Cardiac septum (tissue), 1 donor: Measurements from ENCODE around the gene CERK. TPM values are rescaled to one million over a fixed set of nuclear protein-coding genes. Genes with fewer than 3 reads are reported as not detected.
"Not testable (repeated sequence)": the region's sequence is repeated elsewhere in the genome, so short reads cannot be mapped to it uniquely, and the experiment has no call there.

Experiments
- DNase-seq: peaks from one replicate; pipeline ENCODE4 v3.0.0-alpha.2; 2020; ENCODE audit warnings: low spot score
- intact Hi-C: fragments of 100-400 bp; cut with DNase I; formaldehyde crosslinking; loops from one replicate; pipeline ENCODE4 v1.14.0; 2022
- total RNA-seq: library from RNA; stranded (reverse); fragmentation: NEBNext Ultra II Directional; extraction: Animal tissue kit (Norgen Biotek cat#: 25700); gene quantifications from one replicate; pipeline ENCODE4 v1.2.1, GENCODE V29; 2021
- donor health status: DM: no; HTN: no; CAD: no.

Gene CERK
- total RNA-seq, 1 donor from 2014 or later = 60.0 TPM

- intact Hi-C loops = no loop called here
- DNase-seq = no peak
These were observed 79.8 kb downstream of the CERK start for GRCh38 chr22:46657996-46658947.

GRCh38 chr22:46657655-46657953 lies 80.4 kb downstream of the CERK start:
- intact Hi-C loops = no loop called here
- DNase-seq = no peak

- intact Hi-C loops = no loop called here
- DNase-seq = no peak
These were observed 81.0 kb downstream of the CERK start for GRCh38 chr22:46656856-46657654.

- DNase-seq = no peak
- intact Hi-C loops = no loop called here
These were observed 82.0 kb downstream of the CERK start for GRCh38 chr22:46655861-46656608.

GRCh38 chr22:46654927-46655595 lies 83.0 kb downstream of the CERK start:
- no peak for DNase-seq
- intact Hi-C loops = loop anchor here (5.0 kb wide), 1 partner anchor 32 kb away; no protein-coding TSS in a partner anchor

GRCh38 chr22:46654426-46654825 lies 83.6 kb downstream of the CERK start:
- no peak for DNase-seq
- intact Hi-C loops = loop anchor here (5.0 kb wide), 1 partner anchor 33 kb away; no protein-coding TSS in a partner anchor

GRCh38 chr22:46653596-46653995 lies 84.5 kb downstream of the CERK start:
- intact Hi-C loops = loop anchor here (5.0 kb wide), 1 partner anchor 34 kb away; no protein-coding TSS in a partner anchor
- DNase-seq = no peak

- intact Hi-C loops = loop anchor here (5.0 kb wide), 1 partner anchor 34 kb away; no protein-coding TSS in a partner anchor
These were observed 85.2 kb downstream of the CERK start for GRCh38 chr22:46652847-46653331.

GRCh38 chr22:46652081-46652846 lies 85.8 kb downstream of the CERK start:
- intact Hi-C loops = loop anchor here (5.0 kb wide), 1 partner anchor 35 kb away; no protein-coding TSS in a partner anchor

More at GRCh38 chr22:46652847-46653331, 85.2 kb downstream of the CERK start:
- no peak for DNase-seq

GRCh38 chr22:46651316-46651715 lies 86.7 kb downstream of the CERK start:
- intact Hi-C loops = loop anchor here (5.0 kb wide), 1 partner anchor 36 kb away; no protein-coding TSS in a partner anchor
- DNase-seq = no peak

More at GRCh38 chr22:46652081-46652846, 85.8 kb downstream of the CERK start:
- no peak for DNase-seq

GRCh38 chr22:46650078-46650810 lies 87.8 kb downstream of the CERK start:
- intact Hi-C loops = loop anchor here (5.0 kb wide), 1 partner anchor 37 kb away; no protein-coding TSS in a partner anchor
- no peak for DNase-seq

GRCh38 chr22:46649141-46650077 lies 88.6 kb downstream of the CERK start:
- intact Hi-C loops = loop anchor here (5.0 kb wide), 1 partner anchor 38 kb away; no protein-coding TSS in a partner anchor

GRCh38 chr22:46648225-46648820 lies 89.7 kb downstream of the CERK start:
- DNase-seq, intact Hi-C loops: not testable (repeated sequence)

More at GRCh38 chr22:46649141-46650077, 88.6 kb downstream of the CERK start:
- DNase-seq = peak; percentile 80

GRCh38 chr22:46646531-46647215 lies 91.4 kb downstream of the CERK start:
- DNase-seq = no peak
- intact Hi-C loops = no loop called here

- intact Hi-C loops, DNase-seq: not testable (repeated sequence)
These were observed 95.1 kb downstream of the CERK start for GRCh38 chr22:46642840-46643480.
